HG02763 (cell line): ENCODE data around the gene DDX10.

Experiments used
- ATAC-seq: cut with Tn5 transposase; IDR thresholded peaks from one replicate; pipeline ENCODE4 v1.9.1; 2021; ENCODE audit warnings: mild to moderate bottlenecking, moderate library complexity; ENCODE audit not compliant: unreplicated experiment

The DDX10 gene

GRCh38 chr11:108967571-108967970, 302.7 kb downstream of the DDX10 start:
- no peak for ATAC-seq

GRCh38 chr11:108970221-108970991, 305.5 kb downstream of the DDX10 start:
- ATAC-seq = no peak

GRCh38 chr11:108973402-108974162, 308.7 kb downstream of the DDX10 start:
- no peak for ATAC-seq

GRCh38 chr11:108975026-108975425, 310.2 kb downstream of the DDX10 start:
- ATAC-seq = no peak

GRCh38 chr11:108975641-108976071, 310.8 kb downstream of the DDX10 start:
- no peak for ATAC-seq

- ATAC-seq = no peak
These were observed 319.0 kb downstream of the DDX10 start for GRCh38 chr11:108983636-108984420.

- no peak for ATAC-seq
These were observed 319.7 kb downstream of the DDX10 start for GRCh38 chr11:108984523-108984922.

- ATAC-seq = no peak
These were observed 320.5 kb downstream of the DDX10 start for GRCh38 chr11:108985236-108985944.

GRCh38 chr11:108985945-108986279, 321.0 kb downstream of the DDX10 start:
- no peak for ATAC-seq
